PFSK-1 (cell line): ENCODE measurements around the gene CTBP1.

Experiments
- POLR2AphosphoS5 ChIP-seq: IDR thresholded peaks from 2 replicates; pipeline ENCODE4 v1.6.1; 2012; ENCODE audit warnings: low read depth, mild to moderate bottlenecking, control low read depth, low read length, moderate library complexity
- REST ChIP-seq, 2 experiments: IDR thresholded peaks; 2 replicates each; pipeline versions ENCODE4 v1.6.1 to v1.8.0; 2011 to 2012; ENCODE audit warnings: low read depth in 2 of 2, low read length in 2 of 2, control low read depth in 1 of 2, inconsistent platforms in 1 of 2, mild to moderate bottlenecking in 1 of 2, moderate library complexity in 1 of 2; ENCODE audit not compliant: insufficient read depth in 1 of 2
- TAF1 ChIP-seq: IDR thresholded peaks from 2 replicates; pipeline ENCODE4 v1.6.1; 2012; ENCODE audit warnings: low read length, control low read depth, borderline replicate concordance; ENCODE audit not compliant: insufficient read depth

- no peak for TF ChIP-seq POLR2AphosphoS5
- TF ChIP-seq TAF1: no peak
- TF ChIP-seq REST (IDR thresholded peaks at IDR 0.05; ENCODE audit: insufficient read depth in 1 of 2, low read depth in 2 of 2, low read length in 2 of 2): no peak
Observed at GRCh38 chr4:1177274-1178141, 71.4 kb downstream of the CTBP1 start.
